Muscle layer of colon (tissue), 2 donors: ENCODE results near the gene GOLGA3.
"Not testable (repeated sequence)": the region's sequence is repeated elsewhere in the genome, so short reads cannot be mapped to it uniquely, and the experiment has no call there.

Experiments
- H3K27ac ChIP-seq: one replicate; pipeline ENCODE4 v1.7.0; 2013; ENCODE audit warnings: low read depth, mild to moderate bottlenecking, low read length, moderate library complexity
- H3K27me3 ChIP-seq, 2 donors: one replicate each; pipeline ENCODE4 v1.7.0; 2013; ENCODE audit warnings: low read length in 2 of 2, mild to moderate bottlenecking in 2 of 2; ENCODE audit not compliant: insufficient read depth in 2 of 2, control insufficient read depth in 1 of 2
- H3K36me3 ChIP-seq: one replicate; pipeline ENCODE4 v1.7.0; 2013; ENCODE audit warnings: mild to moderate bottlenecking, low read length; ENCODE audit not compliant: insufficient read depth
- H3K4me1 ChIP-seq: one replicate; pipeline ENCODE4 v1.7.0; 2013; ENCODE audit warnings: mild to moderate bottlenecking, low read length; ENCODE audit not compliant: insufficient read depth
- H3K4me3 ChIP-seq, 2 donors: one replicate each; pipeline ENCODE4 v1.7.0; 2013; ENCODE audit warnings: low read length in 2 of 2, low read depth in 1 of 2, mild to moderate bottlenecking in 1 of 2, moderate library complexity in 1 of 2
- H3K9ac ChIP-seq: one replicate; pipeline ENCODE4 v1.7.0; 2013; ENCODE audit warnings: low read length
- H3K9me3 ChIP-seq: one replicate; pipeline ENCODE4 v1.7.0; 2013; ENCODE audit warnings: mild to moderate bottlenecking, low read length
- donor health status: abdominal sarcoma.
- donor health status: Adenocarcinoma of cecum.

GOLGA3 gene

DNA sequence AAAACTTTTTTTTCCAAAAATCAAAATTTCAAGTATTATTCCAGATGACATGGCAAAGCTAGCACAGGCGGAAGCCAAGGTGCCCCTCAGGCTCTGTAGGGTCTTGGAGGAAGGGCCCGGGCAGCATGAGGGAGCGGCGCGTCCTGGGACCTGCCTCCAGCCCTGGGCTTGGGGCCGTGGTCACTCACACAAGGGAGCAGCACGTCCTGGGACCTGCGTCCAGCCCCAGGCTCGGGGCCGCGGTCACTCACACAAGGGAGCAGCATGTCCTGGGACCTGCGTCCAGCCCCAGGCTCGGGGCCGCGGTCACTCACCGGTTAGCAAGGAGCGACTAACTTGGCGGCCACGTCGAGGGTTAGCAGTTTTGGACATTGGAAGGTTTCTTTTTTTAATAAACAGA lies 11.9 kb upstream of the GOLGA3 start:
- Histone ChIP-seq H3K36me3 (peaks cover 27% of the 10 kb centered on the region), H3K27ac (no peak overlapping the region), H3K4me3 (no peak overlapping the region), H3K4me1 (peaks cover 19% of the 10 kb centered on the region), H3K9me3 (no peaks in the 10 kb centered on the region), H3K9ac (no peak overlapping the region), H3K27me3 (no peaks in the 10 kb centered on the region)

DNA sequence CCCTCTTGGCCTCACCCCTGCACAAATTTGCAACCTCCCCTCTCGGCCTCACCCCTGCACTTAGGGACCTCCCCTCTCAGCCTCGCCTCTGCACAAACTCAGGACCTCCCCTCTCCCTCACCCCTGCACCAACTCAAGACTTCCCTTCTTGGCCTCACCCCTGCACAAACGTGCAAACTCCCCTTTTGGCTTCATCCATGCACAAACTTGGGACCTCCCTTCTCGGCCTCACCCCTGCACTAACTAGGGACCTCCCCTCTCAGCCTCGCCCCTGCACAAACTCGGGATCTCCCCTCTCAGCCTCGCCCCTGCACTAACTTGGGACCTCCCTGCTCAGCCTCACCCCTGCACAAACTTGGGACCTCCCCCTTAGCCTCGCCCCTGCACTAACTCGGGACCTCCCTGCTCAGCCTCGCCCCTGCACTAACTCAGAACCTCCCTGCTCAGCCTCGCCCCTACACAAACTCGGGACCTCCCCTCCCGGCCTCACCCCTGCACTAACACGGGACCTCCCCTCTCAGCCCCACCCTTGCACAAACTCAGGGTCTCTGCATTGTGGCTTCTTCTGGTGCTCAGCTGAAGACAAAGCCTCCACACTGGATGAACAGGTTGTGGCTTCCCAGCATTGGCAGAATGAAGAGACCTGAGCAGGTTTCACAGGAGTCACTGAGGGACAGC lies 11.0 kb upstream of the GOLGA3 start:
- Histone ChIP-seq H3K27me3 (no peaks in the 10 kb centered on the region), H3K4me1 (peaks cover 19% of the 10 kb centered on the region), H3K4me3 (no peak overlapping the region), H3K9me3 (no peaks in the 10 kb centered on the region), H3K36me3 (peaks cover 26% of the 10 kb centered on the region), H3K27ac (no peak overlapping the region), H3K9ac (no peak overlapping the region)

DNA sequence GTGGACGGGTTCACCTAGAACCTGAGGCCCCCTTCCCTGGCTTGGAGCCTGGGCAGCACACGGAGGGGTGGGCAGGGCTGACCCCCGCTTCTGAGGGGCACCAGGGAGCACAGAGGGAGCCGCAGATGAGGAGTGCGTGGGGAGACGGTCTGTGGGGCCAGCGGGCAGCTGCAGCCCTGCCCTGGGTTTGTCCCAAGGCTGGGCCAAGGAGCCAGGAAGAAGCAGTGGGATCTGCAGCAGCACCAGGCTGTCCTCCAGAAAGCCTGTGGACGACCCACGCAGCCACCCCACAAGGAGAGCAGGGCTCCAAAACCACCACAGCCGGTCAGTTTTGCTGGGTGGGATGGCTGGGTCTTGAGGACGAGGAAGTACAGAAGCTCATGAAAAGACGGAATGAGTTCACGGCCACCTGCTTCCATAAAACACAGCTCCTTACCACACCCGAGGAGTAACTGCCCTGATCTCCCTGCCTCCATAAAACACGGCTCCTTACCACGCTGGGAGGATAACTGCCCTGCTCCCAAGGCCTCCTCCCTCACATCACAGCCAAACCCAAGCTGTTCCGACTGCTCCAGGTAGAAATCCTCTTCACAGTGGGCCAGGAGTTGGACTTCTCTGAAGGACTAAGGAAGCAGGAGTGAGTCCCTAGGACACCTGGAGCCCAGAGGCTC lies 9.9 kb upstream of the GOLGA3 start:
- no peak overlapping the region for H3K9ac ChIP-seq
- peaks cover 19% of the 10 kb centered on the region for H3K4me1 ChIP-seq
- H3K36me3 ChIP-seq, result peaks cover 26% of the 10 kb centered on the region
- H3K27me3 ChIP-seq, result no peaks in the 10 kb centered on the region
- no peaks in the 10 kb centered on the region for H3K9me3 ChIP-seq
- peak overlapping the region in 1 of 2 donors; percentile 27 for H3K4me3 ChIP-seq
- peak overlapping the region; percentile 66 for H3K27ac ChIP-seq

DNA sequence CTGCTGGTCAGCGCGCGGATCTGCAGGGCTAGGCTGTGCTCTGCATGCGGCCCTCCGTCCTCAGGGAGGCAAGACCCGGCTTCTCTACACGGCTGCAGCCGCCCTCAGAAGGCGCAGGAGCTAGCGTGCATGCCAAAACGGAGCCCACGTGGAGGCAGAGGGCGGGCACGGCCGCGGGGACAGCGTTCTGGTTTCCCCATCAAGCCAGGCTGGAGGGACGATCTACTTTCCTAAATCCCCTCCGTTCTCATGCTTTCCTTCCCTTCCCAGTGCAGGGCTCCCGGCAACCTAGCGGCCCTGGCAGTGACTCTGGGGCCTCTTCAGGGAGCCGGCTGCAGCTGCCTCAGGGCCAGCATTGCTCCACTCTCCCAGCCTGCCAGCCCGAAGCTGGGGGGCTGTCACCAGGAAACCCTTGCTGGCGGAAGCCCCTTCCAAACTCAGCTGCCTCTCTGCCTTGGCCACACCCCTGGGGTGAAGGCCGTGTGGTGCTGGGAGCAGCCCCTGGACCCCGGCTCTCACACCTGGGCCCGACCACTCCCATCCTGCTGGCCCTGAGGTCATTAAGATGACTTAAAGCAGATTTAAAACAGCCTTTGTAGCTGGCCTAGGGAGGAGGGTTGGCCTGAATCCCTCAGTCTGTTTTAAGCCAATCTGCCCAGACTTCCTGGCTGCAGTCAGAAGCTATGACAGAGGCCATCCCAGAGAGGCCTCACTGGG lies 9.2 kb upstream of the GOLGA3 start:
- H3K27me3 ChIP-seq, result no peaks in the 10 kb centered on the region
- H3K4me3 ChIP-seq, result peak overlapping the region in 1 of 2 donors; percentile 27
- no peaks in the 10 kb centered on the region for H3K9me3 ChIP-seq
- H3K27ac ChIP-seq, result peak overlapping the region; percentile 66
- H3K9ac ChIP-seq, result no peak overlapping the region
- H3K4me1 ChIP-seq, result peaks cover 19% of the 10 kb centered on the region
- peaks cover 24% of the 10 kb centered on the region for H3K36me3 ChIP-seq

DNA sequence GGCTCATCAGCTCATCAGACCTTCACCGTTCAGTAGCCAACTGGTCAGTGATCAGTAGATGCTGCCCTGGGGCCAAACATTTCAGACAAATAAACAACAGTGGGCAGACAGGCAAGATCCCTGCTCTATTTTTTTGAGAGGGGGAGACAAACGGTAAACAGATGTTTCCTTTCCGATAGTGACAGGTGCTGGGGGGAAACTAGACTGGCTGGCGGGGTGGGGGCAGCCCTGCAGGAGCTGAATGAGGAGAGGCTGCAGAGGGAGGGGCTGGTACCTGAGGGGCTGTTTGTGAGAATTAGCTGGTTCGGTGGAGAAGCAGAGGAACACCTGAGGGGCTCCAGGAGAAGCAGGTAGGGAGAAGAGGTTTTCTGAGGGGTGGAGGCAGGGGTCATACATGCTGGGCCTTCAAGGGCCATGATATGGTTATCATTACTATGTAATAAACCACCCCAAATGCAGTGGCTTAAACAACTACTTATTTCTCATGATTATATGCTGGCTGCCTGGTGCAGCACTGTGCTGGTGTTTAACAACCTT lies 8.2 kb upstream of the GOLGA3 start:
- H3K9me3 ChIP-seq, result no peaks in the 10 kb centered on the region
- no peaks in the 10 kb centered on the region for H3K27me3 ChIP-seq
- no peak overlapping the region for H3K27ac ChIP-seq
- peaks cover 16% of the 10 kb centered on the region for H3K36me3 ChIP-seq
- H3K4me1 ChIP-seq, result peaks cover 19% of the 10 kb centered on the region
- H3K4me3 ChIP-seq, result no peak overlapping the region
- no peak overlapping the region for H3K9ac ChIP-seq

DNA sequence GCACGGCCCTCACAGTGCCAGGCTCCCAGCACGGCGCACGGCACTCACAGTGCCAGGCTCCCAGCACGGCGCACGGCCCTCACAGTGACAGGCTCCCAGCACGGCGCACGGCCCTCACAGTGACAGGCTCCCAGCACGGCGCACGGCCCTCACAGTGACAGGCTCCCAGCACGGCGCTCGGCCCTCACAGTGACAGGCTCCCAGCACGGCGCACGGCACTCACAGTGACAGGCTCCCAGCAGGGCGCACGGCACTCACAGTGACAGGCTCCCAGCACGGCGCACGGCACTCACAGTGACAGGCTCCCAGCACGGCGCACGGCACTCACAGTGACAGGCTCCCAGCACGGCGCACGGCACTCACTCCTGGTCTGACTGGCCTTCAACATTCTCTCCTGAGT lies 7.6 kb upstream of the GOLGA3 start:
- Histone ChIP-seq H3K4me1 (peaks cover 19% of the 10 kb centered on the region), H3K36me3 (peaks cover 10% of the 10 kb centered on the region)
- not testable (repeated sequence) for H3K27me3 ChIP-seq, H3K4me3 ChIP-seq, H3K9ac ChIP-seq, H3K27ac ChIP-seq, H3K9me3 ChIP-seq

DNA sequence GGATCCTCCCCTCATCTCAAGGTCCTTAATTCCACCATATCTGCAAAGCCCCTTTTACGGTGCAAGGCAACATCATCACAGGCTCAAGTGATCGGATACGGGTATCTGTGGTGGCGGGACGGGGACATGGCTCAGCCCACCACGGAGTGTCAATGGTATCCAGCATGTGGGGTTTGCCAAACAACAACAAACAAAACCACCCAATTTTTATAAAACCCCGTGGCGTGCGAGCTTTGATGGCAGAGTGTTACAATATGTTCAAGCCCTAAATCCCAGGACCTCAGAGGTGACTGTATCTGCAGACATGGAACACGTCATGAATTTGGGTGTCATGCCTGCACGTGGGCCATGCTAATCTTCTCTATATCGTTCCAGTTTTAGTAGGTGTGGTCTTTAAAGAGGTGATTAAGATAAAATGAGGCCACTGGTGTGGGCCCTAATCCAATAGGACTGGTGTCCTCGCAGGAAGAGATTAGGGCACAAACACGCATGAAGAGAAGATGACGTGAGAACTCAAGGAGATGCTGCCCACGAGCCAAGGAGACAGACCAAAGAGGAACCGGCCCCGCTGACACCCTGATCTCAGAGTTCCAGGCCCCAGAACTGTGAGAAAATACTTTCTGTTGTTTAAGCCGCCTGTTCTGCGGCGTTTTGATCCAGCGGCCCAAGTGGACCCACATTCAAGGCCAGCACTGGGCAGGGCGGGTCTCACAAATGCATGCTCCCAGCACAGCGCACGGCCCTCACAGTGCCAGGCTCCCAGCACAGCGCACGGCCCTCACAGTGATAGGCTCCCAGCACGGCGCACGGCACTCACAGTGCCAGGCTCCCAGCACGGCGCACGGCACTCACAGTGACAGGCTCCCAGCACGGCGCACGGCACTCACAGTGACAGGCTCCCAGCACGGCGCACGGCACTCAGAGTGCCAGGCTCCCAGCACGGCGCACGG lies 6.7 kb upstream of the GOLGA3 start:
- Histone ChIP-seq H3K4me3 (no peak overlapping the region), H3K4me1 (peaks cover 19% of the 10 kb centered on the region)

DNA sequence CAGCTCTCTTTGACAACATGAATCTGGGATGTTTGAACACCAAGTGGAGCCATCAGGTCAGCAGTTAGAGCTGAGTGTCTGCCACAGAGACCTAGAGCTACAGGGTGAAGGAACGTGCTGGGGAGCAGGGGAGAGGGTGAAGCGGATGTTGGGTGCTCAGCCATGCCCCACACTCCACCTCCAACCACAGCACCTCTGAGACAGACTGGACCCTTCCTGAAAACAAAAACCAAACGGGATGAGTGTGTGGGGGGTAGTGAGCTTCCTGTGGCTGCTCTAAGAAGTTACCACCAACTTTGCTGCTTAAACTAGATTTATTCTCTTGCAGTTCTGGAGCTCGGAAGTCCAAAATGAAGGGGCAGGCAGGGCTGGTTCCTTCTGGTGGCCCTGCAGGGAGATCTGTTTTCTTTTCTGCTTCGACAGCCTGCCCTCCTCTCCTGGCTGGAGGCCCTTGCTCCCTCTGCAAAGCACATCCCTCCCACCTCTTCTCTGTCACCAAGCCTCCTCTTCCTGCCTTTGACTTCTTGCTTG lies 5.6 kb upstream of the GOLGA3 start:
- H3K27ac ChIP-seq, result no peak overlapping the region
- H3K4me3 ChIP-seq, result no peak overlapping the region
- no peaks in the 10 kb centered on the region for H3K36me3 ChIP-seq
- H3K4me1 ChIP-seq, result peaks cover 19% of the 10 kb centered on the region
- H3K9me3 ChIP-seq, result no peaks in the 10 kb centered on the region
- H3K9ac ChIP-seq, result no peak overlapping the region
- no peaks in the 10 kb centered on the region for H3K27me3 ChIP-seq

More for the DNA sequence above, 6.7 kb upstream of the GOLGA3 start:
- no peaks in the 10 kb centered on the region for H3K27me3 ChIP-seq
- no peak overlapping the region for H3K9ac ChIP-seq
- H3K36me3 ChIP-seq, result peaks cover 5% of the 10 kb centered on the region
- no peaks in the 10 kb centered on the region for H3K9me3 ChIP-seq
- H3K27ac ChIP-seq, result no peak overlapping the region

DNA sequence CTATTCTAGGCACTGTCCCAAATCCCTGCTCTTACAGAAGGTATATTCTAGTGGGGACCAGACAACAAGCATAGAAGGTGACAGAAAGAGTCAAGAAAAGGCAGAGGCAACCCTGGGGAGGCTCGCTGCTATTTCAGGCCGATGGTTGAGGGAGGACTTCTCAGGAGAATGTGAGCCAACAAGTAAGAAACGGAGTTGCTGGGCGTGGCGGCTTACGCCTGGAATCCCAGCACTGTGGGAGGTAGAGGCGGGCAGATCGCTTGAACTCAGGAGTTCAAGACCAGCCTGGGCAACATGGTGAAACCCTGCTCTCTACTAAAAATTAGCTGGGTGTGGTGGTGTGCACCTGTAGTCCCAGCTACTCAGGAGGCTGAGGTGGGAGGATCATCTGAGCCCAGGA lies 4.7 kb upstream of the GOLGA3 start:
- Histone ChIP-seq H3K36me3 (no peaks in the 10 kb centered on the region), H3K4me3 (no peak overlapping the region), H3K9ac (no peak overlapping the region), H3K4me1 (peaks cover 14% of the 10 kb centered on the region), H3K27ac (no peak overlapping the region), H3K27me3 (no peaks in the 10 kb centered on the region), H3K9me3 (no peaks in the 10 kb centered on the region)

DNA sequence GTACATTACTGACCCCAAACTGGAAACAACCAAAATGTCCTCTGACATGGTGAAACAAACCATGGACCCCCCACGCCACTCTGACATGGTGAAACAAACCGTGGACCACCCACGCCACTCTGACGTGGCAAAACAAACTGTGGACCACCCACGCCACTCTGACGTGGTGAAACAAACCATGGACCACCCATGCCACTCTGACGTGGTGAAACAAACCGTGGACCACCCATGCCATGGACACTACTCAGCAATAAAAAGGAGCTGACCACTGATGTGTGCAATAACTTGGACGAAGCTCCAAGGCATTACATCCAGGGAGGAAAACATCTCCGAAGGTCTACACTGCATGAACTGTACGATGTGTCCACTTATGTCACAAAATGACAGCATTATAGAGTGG lies 3.1 kb upstream of the GOLGA3 start:
- H3K27me3 ChIP-seq, result no peaks in the 10 kb centered on the region

More for the DNA sequence above, 3.1 kb upstream of the GOLGA3 start:
- no peaks in the 10 kb centered on the region for H3K9me3 ChIP-seq
- no peak overlapping the region for H3K4me3 ChIP-seq
- H3K27ac ChIP-seq, result no peak overlapping the region
- H3K4me1 ChIP-seq, result peaks cover 9% of the 10 kb centered on the region
- H3K36me3 ChIP-seq, result peaks cover 6% of the 10 kb centered on the region
- no peak overlapping the region for H3K9ac ChIP-seq
